Activated CD4-positive, alpha-beta T cell treated with anti-CD3 and anti-CD28 coated beads, Interleukin-2, amount 50 U/mL, for 24 hours (primary cell): Measurements from ENCODE around the gene LRP5.
A peak's percentile ranks its signal among the peaks of the same experiment; 100 is the strongest.
"Not testable (repeated sequence)": the region's sequence is repeated elsewhere in the genome, so short reads cannot be mapped to it uniquely, and the experiment has no call there.

ENCODE experiments used
- DNase-seq, 2 donors: peaks; one replicate each; pipeline ENCODE4 v3.0.0-alpha.2; 2020; ENCODE audit warnings: low read depth in 1 of 2, low spot score in 1 of 2

The LRP5 gene

DNA sequence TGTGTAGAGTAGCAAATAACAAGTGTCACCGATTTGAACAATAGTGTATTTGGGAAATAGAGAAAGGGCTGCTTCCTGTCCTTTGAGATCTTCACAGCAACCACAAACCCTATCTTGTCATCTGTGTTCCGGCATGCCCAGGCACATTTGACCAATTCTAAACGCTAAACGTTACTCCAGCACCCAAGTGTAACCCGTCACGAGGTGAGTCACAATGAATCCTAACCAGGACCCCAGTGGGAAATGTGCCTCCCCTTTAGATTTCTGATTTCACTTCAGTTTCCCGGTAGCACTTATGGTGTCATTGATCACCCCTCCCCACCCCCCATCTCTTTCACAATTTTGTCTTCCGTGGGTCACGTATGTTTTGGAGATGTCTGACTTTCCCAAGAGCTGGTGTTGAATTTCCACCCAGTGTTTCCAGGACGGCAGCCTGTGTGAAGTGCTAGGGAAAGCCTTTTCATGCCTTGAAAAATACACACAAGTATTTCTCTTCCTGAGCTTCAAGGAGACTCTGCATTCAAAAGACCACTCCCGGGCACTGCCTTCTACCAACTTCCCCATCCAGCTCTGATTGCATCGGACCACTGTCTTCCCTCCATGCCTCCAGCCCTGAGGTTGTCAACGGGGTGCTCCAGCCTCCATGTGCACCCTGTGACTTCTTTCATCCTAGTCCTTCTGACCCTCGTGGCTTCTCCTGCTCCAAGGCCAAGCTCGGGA is 30.1 kb upstream of the LRP5 start:
- DNase-seq, result peak in 1 of 2 donors; percentile 29

DNA sequence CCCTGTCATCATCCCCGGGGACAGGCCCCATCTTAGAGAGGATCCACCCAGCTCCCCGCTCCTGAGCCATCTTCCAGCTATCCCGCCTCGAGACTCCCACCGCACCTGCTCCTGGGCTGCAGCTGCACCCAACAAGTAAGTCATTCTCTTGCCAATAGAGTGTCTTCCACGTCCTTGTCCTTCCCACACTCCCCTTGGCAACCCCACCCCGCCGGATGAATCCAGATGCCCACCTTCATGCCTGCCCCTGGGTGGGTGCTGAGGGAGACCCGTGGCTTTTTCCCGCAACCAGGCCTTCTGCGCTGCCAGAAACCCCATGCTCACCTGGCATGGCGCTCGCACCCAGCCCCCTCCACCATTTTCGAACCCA is 29.5 kb upstream of the LRP5 start:
- no peak for DNase-seq

DNA sequence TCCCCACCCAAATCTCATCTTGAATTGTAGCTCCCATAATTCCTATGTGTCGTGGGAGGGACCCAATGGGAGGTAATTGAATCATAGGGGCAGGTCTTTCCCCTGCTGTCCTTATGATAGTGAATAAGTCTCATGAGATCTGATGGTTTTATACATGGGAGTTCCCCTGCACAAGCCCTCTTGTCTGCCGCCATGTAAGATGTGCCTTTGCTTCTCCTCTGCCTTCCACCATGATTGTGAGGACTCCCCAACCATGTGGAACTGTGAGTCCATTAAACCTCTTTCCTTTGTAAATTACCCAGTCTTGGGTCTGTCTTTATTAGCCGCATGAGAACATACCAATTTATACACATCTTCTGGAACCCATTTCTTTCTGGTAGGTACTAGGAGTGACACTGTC is 27.8 kb upstream of the LRP5 start:
- not testable (repeated sequence) for DNase-seq

DNA sequence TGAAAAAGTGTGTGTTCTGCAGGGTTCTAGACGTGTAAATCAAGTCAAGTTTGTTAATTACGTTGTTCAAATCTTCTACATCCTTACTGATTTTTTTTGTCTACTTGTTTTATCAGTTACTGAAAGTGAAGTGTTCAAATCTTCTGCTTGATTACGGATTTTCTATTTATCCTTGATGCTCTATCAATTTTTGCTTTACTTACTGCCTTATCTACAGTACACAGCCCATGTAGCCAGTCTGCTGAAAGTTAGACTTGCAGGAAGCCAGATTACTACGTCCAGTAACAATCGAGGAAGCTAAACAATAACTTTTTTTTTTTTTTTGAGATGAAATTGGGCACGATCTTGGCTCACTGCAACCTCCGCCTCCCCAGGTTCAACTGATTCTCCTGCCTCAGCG is 25.0 kb upstream of the LRP5 start:
- no peak for DNase-seq

DNA sequence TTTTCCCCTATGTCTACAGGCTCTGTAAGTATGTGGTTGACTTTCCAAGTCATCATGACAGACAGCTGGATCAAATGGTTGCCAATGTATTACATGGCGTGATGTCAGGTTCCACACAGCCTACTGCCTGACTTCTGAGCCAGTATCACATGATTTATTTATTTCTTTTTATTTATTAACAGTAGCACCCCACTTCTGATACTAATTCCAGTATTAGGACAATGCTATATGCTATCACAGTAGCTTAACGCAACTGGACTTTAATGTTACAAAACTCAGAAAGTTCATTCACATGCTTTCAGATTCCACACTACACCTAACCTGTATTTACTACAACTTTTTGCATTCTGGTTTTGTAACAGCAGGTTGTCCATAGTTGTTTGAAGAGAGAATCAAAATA is 22.9 kb upstream of the LRP5 start:
- DNase-seq, result no peak

DNA sequence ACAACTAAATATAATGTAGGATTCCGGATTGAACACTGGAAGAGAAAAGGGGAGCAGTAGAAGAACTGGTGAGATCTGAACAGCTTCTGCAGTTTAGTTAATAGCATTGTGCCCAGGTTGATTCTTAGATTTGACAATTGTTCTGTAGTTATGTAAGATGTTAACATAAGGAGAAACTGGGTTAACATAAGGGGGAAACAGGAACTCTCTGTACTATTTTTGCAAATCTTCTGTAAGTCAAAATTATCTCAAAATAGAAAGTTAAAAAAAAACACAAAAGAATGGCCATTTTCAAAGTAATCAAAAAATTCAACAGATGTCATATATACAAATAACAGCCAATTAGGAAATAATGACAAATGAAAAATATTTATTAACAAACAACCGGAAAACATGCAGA is 18.7 kb upstream of the LRP5 start:
- DNase-seq, result no peak

DNA sequence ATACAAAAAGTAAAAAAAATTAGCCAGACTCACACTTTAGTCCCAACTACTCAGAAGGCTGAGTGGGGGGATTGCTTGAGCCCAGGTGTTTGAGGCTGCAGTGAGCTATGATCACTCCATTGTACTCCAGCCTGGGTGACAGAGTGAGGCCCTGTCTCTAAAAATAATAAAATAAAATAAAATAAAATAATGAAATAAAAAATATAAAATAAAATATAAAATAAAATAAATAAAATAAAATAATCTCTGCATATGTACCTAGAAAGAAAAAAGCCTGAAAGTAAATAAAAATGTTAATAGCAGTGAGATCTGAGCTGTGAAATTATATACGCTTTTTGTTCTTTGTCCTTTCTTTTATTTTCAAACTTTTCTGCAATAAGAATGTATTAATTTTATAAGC is 17.1 kb upstream of the LRP5 start:
- no peak for DNase-seq

DNA sequence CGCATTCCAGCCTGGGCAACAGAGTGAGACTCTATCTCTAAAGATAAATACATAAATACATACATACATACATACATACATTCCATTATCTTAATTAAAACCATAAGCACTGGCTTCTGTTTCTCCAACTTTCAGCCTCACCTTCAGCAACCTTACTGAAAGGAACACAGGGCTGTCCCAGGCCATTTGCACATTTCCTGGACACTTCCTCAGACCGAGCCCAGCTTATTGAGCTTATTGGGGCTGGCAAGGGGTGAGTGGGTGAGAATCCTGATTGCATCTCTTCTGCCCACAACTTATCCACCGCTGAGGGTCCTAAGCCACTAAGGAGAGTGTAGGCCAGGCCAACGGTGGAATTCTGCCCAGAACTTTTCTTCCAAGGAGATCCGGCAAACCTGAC is 16.5 kb upstream of the LRP5 start:
- DNase-seq, result no peak

DNA sequence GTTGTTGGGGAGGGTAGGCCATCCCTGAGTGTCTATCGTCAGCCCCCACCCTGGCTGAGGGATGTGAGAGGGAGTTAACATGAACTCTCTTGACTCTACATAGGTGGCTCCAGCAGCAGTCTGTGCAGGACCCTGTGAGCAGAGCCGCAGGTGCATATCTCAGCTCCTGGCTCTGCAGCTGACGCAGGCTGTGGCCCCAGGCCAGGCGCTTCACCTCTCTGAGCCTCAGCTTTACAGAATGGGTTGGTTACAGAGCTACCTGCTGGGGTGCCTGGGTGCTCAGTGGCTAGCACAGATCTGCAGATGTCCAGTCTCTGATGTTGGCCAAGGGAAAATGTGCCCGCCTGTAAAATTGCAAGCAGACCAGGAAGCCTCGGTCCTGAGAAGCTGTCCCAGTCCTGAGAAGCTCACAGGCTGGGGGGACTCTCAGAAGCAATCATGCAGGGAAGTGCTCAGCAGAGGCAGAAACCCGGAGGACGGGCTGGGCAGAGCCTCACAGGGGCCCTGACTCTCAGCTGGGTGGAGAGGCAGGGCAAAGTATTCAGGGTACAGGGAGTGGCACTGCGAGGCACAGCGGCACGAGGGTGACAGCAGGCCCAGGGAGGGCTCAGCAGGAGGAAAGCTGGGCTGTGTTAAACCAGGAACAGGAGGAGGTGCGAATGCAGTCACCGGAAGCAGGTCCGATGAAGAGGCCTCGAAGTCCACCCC is 15.9 kb upstream of the LRP5 start:
- no peak for DNase-seq

DNA sequence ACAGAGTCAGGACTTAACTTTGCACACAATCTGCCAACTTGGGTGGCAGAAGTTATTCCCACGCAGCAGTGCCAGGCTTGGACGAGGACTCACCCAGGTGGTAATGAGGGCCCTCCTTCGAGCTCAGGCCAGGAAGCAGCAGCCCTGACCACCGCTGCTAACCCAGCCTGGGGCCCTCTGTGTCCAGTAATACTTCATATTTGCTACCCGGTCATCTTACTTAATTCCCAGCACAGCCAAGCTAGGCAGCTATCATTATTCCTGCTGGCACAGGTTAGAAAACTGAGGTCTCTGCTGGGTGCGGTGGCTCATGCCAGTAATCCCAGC is 15.4 kb upstream of the LRP5 start:
- DNase-seq, result no peak

DNA sequence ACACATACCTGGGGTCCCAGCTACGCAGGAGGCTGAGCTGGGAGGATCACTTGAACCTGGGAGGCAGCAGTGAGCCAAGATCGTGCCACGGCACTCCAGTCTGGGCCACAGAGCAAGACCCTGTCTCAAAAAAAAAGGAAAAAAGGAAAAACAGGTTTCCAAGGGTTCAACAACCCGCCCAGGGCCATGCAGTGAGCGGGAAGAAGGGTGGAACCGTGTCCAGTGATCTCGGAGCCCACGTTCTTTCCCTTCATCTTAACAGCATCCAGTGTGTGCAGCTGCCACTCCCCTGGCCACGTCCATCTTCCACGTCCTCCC is 14.9 kb upstream of the LRP5 start:
- DNase-seq, result no peak

DNA sequence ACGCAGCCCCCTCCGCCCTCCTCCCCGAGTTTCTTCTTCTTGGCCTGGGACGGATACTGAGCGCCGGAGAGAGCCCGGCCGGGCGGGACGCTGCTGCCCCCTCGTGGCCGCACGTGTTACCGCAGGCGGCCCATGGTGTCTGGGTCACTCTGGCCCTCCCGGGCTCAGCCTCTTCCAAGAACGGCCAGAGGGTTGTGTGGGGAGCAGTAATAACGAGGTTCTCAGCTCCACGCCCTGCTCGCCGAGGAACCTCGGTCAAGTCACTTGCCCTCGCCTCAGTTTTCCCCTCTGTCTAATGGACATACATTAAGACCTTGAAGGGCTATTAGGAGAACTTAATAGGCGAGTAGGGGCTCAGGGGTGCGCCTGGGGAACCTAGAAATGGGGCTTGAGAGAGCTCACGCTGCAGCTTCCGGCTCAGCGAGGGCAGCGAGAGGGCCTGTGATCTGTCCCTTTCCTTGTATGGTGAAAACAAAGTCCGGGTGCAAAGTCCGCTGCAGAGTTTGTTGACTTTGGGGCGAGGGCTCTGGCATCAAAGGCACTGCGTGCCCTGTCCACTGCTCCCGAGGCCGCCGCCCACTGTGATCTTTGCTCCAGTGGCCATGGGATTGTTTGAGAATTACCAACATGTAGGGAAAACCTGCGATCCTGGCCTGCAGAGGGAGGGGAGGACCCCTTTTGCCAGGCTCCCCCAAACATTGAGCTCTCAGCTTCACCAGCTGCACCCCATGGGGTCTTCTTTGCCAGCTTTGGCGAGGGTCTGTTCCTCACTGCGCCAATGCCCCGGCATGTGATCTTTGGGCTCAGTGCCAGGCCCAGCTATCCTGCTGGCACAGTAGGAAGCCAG is 14.4 kb upstream of the LRP5 start:
- peak; percentile 56 to 66 for DNase-seq

DNA sequence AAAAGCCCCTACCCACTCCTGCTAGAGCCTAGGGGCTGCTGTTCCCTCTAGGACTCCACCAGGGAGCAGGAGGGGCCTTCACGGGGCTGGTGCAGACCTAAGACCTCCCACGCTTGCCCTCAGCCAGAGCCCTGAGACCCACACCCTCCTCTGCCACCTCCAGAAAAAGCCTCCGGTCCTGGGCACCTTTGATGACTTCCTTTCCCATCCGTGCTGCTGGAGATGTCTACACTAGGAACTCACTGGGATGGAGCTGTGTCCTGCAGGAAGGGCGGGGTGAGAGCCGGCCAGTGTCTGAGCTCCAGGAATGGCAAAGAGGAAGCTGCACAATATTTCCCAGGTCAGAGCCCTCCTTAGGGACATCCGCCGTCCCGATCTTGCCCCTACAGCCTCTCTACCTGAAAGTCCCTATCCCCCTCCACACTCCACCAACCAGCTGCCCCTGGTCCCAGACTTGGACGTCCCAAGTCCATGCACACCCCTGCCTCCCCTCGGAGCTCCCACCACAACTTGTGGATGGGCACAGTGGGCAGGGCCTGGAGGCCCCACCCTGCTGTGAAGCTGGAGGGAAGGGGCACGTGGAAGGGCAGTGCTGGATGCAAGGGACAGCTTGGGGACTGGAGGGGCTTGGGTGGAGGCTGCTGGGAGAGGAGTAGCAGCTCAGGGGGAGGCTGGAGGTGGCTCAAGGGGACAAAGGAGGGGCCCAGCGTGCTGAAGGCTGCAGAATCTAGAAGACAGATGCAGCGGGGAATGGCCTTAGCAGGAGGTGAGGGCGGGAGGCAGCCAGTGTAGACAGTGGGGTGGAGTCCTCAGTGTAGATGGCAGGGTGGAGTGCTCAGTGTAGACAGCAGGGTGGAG is 13.5 kb upstream of the LRP5 start:
- DNase-seq, result no peak

DNA sequence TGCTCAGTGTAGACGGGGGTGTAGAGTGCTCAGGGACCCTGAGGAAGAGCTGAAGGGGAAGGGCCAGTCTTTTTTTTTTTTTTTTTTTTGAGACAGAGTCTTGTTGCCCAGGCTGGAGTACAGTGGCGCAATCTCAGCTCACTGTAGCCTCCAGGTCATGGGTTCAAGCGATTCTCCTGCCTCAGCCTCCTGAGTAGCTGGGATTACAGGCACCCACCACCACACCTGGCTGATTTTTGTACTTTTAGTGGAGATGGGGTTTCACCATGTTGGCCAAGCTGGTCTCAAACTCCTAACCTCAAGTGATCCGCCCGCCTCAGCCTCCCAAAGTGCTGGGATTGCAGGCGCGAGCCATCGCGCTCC is 12.9 kb upstream of the LRP5 start:
- not testable (repeated sequence) for DNase-seq

DNA sequence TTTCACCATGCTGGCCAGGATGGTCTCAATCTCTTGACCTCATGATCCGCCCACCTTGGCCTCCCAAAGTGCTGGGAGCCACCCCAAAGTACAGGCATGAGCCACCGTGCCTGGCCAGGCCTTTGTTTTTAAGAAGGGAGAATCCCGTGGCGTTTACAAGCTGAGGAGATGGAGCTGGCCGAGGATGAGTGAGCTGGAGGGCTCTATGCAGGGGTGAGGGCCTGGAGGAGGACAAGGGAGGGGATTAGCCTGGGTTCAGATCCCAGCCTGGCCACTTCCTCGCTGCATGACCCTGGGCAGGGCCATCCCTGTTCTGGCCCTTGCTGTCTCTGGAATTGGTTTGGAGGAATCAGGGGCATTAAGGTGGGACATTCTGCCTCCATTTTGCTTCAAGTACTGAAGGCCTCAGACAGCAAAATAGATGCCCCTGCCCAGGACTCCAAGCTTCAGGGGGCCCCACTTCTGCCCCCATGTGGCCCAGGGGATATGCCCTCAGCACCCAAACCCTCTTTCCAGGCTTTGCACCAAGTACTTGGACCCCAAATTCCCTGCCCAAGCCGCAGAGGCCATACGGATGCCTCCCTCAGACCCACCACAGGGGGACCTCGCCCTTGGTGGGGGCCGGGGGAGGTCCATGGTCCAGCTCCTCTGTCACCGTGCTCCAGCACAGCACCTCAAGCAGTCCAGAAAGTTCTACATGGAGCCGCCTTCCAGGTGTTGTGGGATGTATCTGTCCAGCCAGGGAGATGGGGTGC is 12.1 kb upstream of the LRP5 start:
- DNase-seq, result no peak

DNA sequence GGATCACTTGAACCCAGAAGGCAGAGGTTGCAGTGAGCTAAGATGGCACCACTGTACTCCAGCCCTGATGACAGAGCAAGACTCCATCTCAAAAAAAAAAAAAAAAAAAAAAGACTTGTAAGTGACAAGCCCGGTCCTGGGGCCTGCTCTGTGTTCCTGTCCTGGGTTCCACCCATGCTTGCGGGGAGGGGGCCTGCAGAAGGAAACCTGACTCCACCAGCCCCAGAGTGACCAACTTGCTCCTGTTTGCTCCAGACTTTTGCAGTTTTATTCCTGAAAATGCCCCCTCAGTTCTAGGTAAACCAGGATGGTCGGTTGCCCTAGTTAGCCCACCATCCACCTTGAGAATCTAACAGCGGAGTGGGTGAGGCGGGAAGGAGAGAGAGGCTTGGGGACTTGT is 10.1 kb upstream of the LRP5 start:
- DNase-seq, result no peak

DNA sequence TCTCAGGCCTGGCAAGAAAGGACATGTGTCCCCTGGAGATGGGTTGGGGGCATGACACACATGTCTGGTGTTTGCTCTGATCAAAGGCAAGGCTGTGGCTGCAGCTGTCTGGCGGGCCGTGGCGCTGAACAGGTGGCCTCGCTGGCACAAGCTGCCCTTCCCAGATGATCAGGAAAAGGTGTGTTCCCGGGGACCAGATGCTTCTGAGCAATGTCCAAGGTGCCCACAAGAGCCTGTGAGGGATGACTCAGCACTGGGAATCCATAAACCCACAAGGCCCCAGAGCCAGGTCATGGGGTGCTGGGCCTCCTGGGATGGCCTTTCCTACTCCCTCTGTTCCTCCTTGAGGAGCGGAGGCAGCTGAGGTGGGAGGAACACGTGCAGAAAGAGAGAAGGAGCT is 9.7 kb upstream of the LRP5 start:
- no peak for DNase-seq

DNA sequence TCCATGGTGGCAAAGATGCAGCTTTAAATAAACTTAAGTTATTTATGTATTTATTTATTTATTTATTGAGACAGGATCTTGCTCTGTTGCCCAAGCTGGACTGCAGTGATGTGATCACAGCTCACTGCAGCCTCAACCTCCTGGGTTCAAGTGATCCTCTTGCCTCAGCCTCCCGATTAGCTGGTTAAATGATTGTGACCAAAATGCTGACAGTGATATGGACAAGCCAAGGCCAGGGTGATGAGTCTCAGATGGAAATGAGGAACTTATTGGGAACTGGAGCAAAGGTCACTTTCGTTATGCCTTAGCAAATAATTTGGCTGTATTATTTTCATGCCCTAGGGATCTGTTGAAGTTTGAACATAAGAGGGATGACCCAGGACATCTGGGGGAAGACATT is 9.3 kb upstream of the LRP5 start:
- no peak for DNase-seq

DNA sequence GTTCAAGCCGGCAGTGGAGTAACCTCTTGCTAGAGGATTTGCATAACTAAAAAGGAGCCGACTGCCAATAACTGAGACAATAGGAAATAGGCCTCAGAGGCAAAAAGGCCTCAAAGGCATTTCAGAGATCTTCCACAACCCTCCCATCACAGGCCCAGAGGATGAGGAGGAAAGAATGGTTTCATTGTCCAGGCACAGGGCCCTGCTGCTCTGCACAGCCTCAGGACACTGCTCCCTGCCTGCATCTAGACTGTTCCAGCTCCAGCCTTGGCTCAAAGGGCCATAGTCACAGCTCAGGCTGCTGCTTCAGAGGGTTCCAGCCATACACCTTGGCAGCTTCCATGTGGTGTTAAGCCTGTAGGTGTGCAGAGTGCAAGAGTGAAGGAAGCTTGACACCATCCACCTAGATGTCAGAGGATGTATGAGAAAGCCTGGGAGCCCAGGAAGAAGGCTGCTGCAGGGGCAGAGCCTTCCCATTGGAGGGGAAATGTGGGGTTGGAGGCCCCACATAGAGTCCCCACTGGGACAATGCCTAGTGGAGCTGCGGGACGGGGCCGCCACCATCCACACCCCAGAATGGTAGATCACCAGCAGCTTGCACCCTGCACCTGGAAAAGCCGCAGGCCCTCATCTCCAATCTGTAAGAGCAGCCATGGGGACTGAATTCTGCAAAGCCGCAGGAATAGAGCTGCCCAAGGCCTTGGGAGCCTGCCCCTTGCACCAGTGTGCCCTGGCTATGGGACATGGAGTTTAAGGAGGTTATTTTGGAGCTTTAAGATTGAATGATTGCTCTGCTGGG is 8.2 kb upstream of the LRP5 start:
- no peak for DNase-seq

DNA sequence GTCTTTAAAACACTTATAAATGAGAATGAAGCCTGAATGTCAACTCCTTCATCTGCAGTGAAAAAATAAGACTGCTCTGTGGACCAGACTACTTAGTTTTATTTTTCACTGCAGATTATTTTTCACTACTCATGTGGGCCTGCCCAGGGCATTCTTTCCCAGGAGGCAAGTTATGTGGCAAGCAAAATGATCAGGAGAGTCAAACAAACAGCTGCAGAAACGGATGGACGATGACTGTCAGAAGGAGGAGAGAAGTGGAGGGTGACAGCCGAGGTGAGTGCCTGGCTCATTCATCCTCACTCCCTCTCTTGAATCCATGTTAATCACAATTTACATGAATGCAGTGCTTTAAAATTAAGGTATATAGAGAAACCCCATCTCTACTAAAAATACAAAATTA is 5.8 kb upstream of the LRP5 start:
- no peak for DNase-seq
